Measurements from ENCODE around the gene DIDO1.
"Not testable (repeated sequence)": the region's sequence is repeated elsewhere in the genome, so short reads cannot be mapped to it uniquely, and the experiment has no call there.

Gene DIDO1

GRCh38 chr20:62962891-62963613 lies 36.7 kb upstream of the DIDO1 start:
- DNase-seq (ENCODE audit: low read depth, low spot score) = no peak

GRCh38 chr20:62962221-62962879 lies 36.0 kb upstream of the DIDO1 start:
- no peak for DNase-seq (ENCODE audit: low read depth, low spot score)

GRCh38 chr20:62961799-62962198 lies 35.5 kb upstream of the DIDO1 start:
- DNase-seq (ENCODE audit: low read depth, low spot score) = no peak

- no peak for DNase-seq (ENCODE audit: low read depth, low spot score)
Observed at GRCh38 chr20:62961310-62961783, 35.0 kb upstream of the DIDO1 start.

- not testable (repeated sequence) for DNase-seq (ENCODE audit: low read depth, low spot score)
Observed at GRCh38 chr20:62960446-62961309, 34.4 kb upstream of the DIDO1 start.

- DNase-seq (ENCODE audit: low read depth, low spot score) = no peak
Observed at GRCh38 chr20:62959998-62960436, 33.7 kb upstream of the DIDO1 start.

- no peak for DNase-seq (ENCODE audit: low read depth, low spot score)
Observed at GRCh38 chr20:62959101-62959971, 33.0 kb upstream of the DIDO1 start.

- no peak for DNase-seq (ENCODE audit: low read depth, low spot score)
Observed at GRCh38 chr20:62958388-62959100, 32.2 kb upstream of the DIDO1 start.

GRCh38 chr20:62957136-62958117 lies 31.1 kb upstream of the DIDO1 start:
- no peak for DNase-seq (ENCODE audit: low read depth, low spot score)

GRCh38 chr20:62956387-62957135 lies 30.3 kb upstream of the DIDO1 start:
- DNase-seq (ENCODE audit: low read depth, low spot score) = no peak

GRCh38 chr20:62955519-62956386 lies 29.4 kb upstream of the DIDO1 start:
- no peak for DNase-seq (ENCODE audit: low read depth, low spot score)

- peak; percentile 71 for DNase-seq (ENCODE audit: low read depth, low spot score)
Observed at GRCh38 chr20:62953839-62954703, 27.8 kb upstream of the DIDO1 start.

GRCh38 chr20:62952968-62953838 lies 26.9 kb upstream of the DIDO1 start:
- DNase-seq (ENCODE audit: low read depth, low spot score) = no peak

GRCh38 chr20:62952373-62952967 lies 26.2 kb upstream of the DIDO1 start, which contains the start of gene SLC17A9:
TSS of gene SLC17A9 (plus strand) at chr20:62952709. CDS start at chr20:62952831, 122 bp downstream.
- DNase-seq (ENCODE audit: low read depth, low spot score) = peak; percentile 31

- DNase-seq (ENCODE audit: low read depth, low spot score) = no peak
Observed at GRCh38 chr20:62951896-62952372, 25.6 kb upstream of the DIDO1 start.

All from astrocyte of the hippocampus (primary cell).